Smooth muscle cell (in vitro differentiated cells): Measurements from ENCODE around the gene NPIPB6. TPM values are rescaled to one million over a fixed set of nuclear protein-coding genes. Genes with fewer than 3 reads are reported as not detected.
"Not testable (repeated sequence)": the region's sequence is repeated elsewhere in the genome, so short reads cannot be mapped to it uniquely, and the experiment has no call there.

Source experiments
- DNase-seq: peaks from one replicate; lab custom pipeline; 2025; ENCODE audit not compliant: unreplicated experiment; lab: John Stamatoyannopoulos, UW
- H2AFZ ChIP-seq: fragments of 200-600 bp; sonication (generic); 2 replicates; pipeline ENCODE4 v1.6.0; 2016; ENCODE audit warnings: antibody characterized with exemption, low read depth, mild to moderate bottlenecking
- H3F3A ChIP-seq: fragments of 200-600 bp; sonication (generic); 2 replicates; pipeline ENCODE4 v1.6.0; 2017; ENCODE audit warnings: antibody characterized with exemption, low read depth
- H3K27ac ChIP-seq: fragments of 200-600 bp; sonication (generic); 2 replicates; pipeline ENCODE4 v1.5.1; 2016; ENCODE audit warnings: low read depth, mild to moderate bottlenecking
- H3K27me3 ChIP-seq: fragments of 200-600 bp; sonication (generic); 2 replicates; pipeline ENCODE4 v1.6.1; 2016; ENCODE audit warnings: low read depth, mild to moderate bottlenecking
- H3K36me3 ChIP-seq: fragments of 200-600 bp; sonication (generic); 2 replicates; pipeline ENCODE4 v1.5.1; 2016; ENCODE audit warnings: low read depth
- H3K4me1 ChIP-seq: fragments of 200-600 bp; sonication (generic); 2 replicates; pipeline ENCODE4 v1.5.1; 2016; ENCODE audit warnings: low read depth
- H3K4me2 ChIP-seq: fragments of 200-600 bp; sonication (generic); 2 replicates; pipeline ENCODE4 v1.6.0; 2016; ENCODE audit warnings: mild to moderate bottlenecking
- H3K4me3 ChIP-seq: fragments of 200-600 bp; sonication (generic); 2 replicates; pipeline ENCODE4 v1.5.1; 2016; ENCODE audit warnings: mild to moderate bottlenecking
- H3K79me2 ChIP-seq: fragments of 200-600 bp; sonication (generic); 2 replicates; pipeline ENCODE4 v1.6.0; 2016; ENCODE audit warnings: low read depth, mild to moderate bottlenecking
- H3K9ac ChIP-seq: fragments of 200-600 bp; sonication (generic); 2 replicates; pipeline ENCODE4 v1.6.0; 2016; ENCODE audit warnings: low read depth
- H3K9me3 ChIP-seq: fragments of 200-600 bp; sonication (generic); replicated peaks from 2 replicates; pipeline ENCODE4 v1.5.1; 2016; ENCODE audit warnings: low read depth
- H4K20me1 ChIP-seq: fragments of 200-600 bp; sonication (generic); 2 replicates; pipeline ENCODE4 v1.6.0; 2016; ENCODE audit warnings: low read depth
- WGBS: methylation state at CpG from one replicate; pipeline ENCODE4 v1.1.7; 2016; ENCODE audit warnings: low lambda C conversion rate; 5-methylcytosine and 5-hydroxymethylcytosine counted together
- polyA plus RNA-seq: library from polyadenylated mRNA; unstranded; fragments of >200 nt; fragmentation: Nextera tagmentation; extraction: Ambion mirVana; gene quantifications from 2 replicates; pipeline ENCODE4 v1.2.1, GENCODE V29; 2016
- total RNA-seq: library from RNA; depleted of rRNA; stranded (reverse); fragments of >200 nt; gene quantifications from 2 replicates; pipeline ENCODE4 v1.2.3, GENCODE V29; 2014

The NPIPB6 gene
- total and polyA plus RNA-seq, 2 experiments from 2014 or later: 0.17 to 0.22 TPM

DNA sequence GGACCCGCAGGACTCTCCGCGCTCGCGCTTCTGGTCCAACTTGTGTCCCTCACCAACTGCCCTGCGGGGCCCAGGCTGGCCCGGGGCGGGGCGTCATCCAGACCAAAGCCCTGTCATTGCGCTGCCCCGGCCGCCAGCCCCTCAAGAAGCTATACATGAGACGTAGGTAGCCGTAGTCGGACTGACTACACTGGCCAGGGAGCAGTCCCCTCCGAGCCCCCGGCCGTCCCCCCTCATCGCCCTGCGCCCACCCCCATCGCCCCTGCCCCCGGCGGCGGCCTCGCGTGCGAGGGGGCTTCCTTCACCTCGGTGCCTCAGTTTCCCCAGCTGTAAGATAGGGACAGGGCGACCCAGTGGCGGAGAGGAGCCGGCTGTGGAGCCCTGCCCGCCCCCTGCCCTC is 4.6 kb upstream of the NPIPB6 start:
- not testable (repeated sequence) for H3K4me2 ChIP-seq, H4K20me1 ChIP-seq, H3K27me3 ChIP-seq, H3F3A ChIP-seq, H3K4me1 ChIP-seq, H3K9ac ChIP-seq, H3K9me3 ChIP-seq, H3K79me2 ChIP-seq, H3K36me3 ChIP-seq, H3K4me3 ChIP-seq, DNase-seq, H2AFZ ChIP-seq, H3K27ac ChIP-seq
- 89% methylated on average over 20 of the region's 32 CpGs for WGBS

GRCh38 chr16:28364268-28365173 is 1.2 kb upstream of the NPIPB6 start:
- H3K9me3 ChIP-seq, H3K27me3 ChIP-seq, H3K36me3 ChIP-seq, DNase-seq, H4K20me1 ChIP-seq, H2AFZ ChIP-seq, H3K27ac ChIP-seq, H3K4me2 ChIP-seq, H3K4me1 ChIP-seq, H3F3A ChIP-seq, H3K79me2 ChIP-seq, H3K4me3 ChIP-seq, H3K9ac ChIP-seq: not testable (repeated sequence)
- WGBS: no CpG with 5 or more reads among the region's 75 CpGs

DNA sequence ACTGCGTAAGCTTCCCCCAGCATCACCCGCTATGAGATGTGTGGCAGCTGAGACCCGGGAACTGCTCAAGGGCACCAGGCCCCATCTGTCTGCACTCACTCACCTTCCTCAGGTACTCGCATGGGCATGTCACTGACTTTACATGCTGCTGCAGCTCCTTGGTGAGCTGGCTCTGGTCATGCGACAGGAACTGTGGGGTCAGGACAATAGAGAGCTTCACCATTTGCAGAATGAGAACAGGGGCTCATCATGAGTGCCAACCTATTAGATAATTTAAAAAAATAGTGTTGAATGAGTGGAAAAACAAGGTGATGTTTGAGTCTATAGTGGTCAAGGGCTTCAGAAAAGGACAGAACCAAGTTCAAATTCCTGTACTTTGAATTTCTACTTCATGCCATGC is 708 bp downstream of the NPIPB6 start:
- not testable (repeated sequence) for H3K36me3 ChIP-seq
- 75% methylated on average over 2 of the region's 5 CpGs for WGBS

GRCh38 chr16:28338230-28338629 is 25.1 kb downstream of the NPIPB6 start:
- H4K20me1 ChIP-seq, H3K4me2 ChIP-seq, H3K27ac ChIP-seq, H3K79me2 ChIP-seq, H3K9ac ChIP-seq, H3K4me3 ChIP-seq, H3K9me3 ChIP-seq, H3K27me3 ChIP-seq, H3F3A ChIP-seq, H3K4me1 ChIP-seq, H3K36me3 ChIP-seq, H2AFZ ChIP-seq, DNase-seq: not testable (repeated sequence)
- WGBS: 99% methylated on average over 5 of the region's 6 CpGs

More for the DNA sequence above, 708 bp downstream of the NPIPB6 start:
- H3K4me1 ChIP-seq, H3K79me2 ChIP-seq, H3K27me3 ChIP-seq, H2AFZ ChIP-seq, H3K27ac ChIP-seq, H4K20me1 ChIP-seq, H3F3A ChIP-seq, H3K9ac ChIP-seq, H3K4me2 ChIP-seq, DNase-seq, H3K4me3 ChIP-seq, H3K9me3 ChIP-seq: not testable (repeated sequence)

GRCh38 chr16:28336940-28337710 is 26.2 kb downstream of the NPIPB6 start:
- not testable (repeated sequence) for DNase-seq, H3K4me2 ChIP-seq, H3K79me2 ChIP-seq, H3K36me3 ChIP-seq, H3K27ac ChIP-seq, H3K9ac ChIP-seq, H3K27me3 ChIP-seq, H3F3A ChIP-seq, H3K4me1 ChIP-seq, H3K4me3 ChIP-seq, H2AFZ ChIP-seq, H4K20me1 ChIP-seq, H3K9me3 ChIP-seq
- 79% methylated on average over 5 of the region's 5 CpGs for WGBS

GRCh38 chr16:28335678-28336077 is 27.6 kb downstream of the NPIPB6 start:
- not testable (repeated sequence) for DNase-seq, H3K27ac ChIP-seq, H3K4me3 ChIP-seq, H3K9me3 ChIP-seq, H3F3A ChIP-seq, H4K20me1 ChIP-seq, H3K4me1 ChIP-seq, H3K79me2 ChIP-seq, H3K27me3 ChIP-seq, H3K4me2 ChIP-seq, H3K36me3 ChIP-seq, H3K9ac ChIP-seq, H2AFZ ChIP-seq
- WGBS: 91% methylated on average over 8 of the region's 8 CpGs

GRCh38 chr16:28332632-28333031 is 30.7 kb downstream of the NPIPB6 start:
- not testable (repeated sequence) for H3K9me3 ChIP-seq, H3K4me2 ChIP-seq, H3K4me3 ChIP-seq, H2AFZ ChIP-seq, H3K4me1 ChIP-seq, H3K36me3 ChIP-seq, H3K27me3 ChIP-seq, H4K20me1 ChIP-seq, H3F3A ChIP-seq, DNase-seq, H3K9ac ChIP-seq, H3K27ac ChIP-seq, H3K79me2 ChIP-seq
- WGBS: 54% methylated on average over 6 of the region's 6 CpGs

GRCh38 chr16:28330981-28331380 is 32.3 kb downstream of the NPIPB6 start:
- H3K4me1 ChIP-seq, H3K27me3 ChIP-seq, H3K27ac ChIP-seq, H3K79me2 ChIP-seq, H3K4me2 ChIP-seq, H3K36me3 ChIP-seq, H3K9ac ChIP-seq, H4K20me1 ChIP-seq, H3K4me3 ChIP-seq, H2AFZ ChIP-seq, DNase-seq, H3K9me3 ChIP-seq, H3F3A ChIP-seq: not testable (repeated sequence)
- WGBS: 75% methylated on average over 2 of the region's 2 CpGs
